Neutrophil (primary cell): ENCODE data around the gene TDRD7.

Experiments used
- H3K27ac ChIP-seq: fragments of 200-600 bp; sonication (generic); 2 replicates; pipeline ENCODE4 v1.5.1; 2016; ENCODE audit warnings: mild to moderate bottlenecking, moderate library complexity
- H3K27me3 ChIP-seq: fragments of 200-600 bp; sonication (generic); 2 replicates; pipeline ENCODE4 v1.6.0; 2016; ENCODE audit warnings: mild to moderate bottlenecking
- H3K36me3 ChIP-seq: fragments of 200-600 bp; sonication (generic); 2 replicates; pipeline ENCODE4 v1.5.1; 2017
- H3K4me1 ChIP-seq, 2 experiments: fragments of 200-600 bp in 1 of 2; sonication (generic) in 1 of 2; 1 replicate in 1 of 2; 2 replicates in 1 of 2; pipeline versions ENCODE4 v1.5.1 to v1.6.1; 2013 to 2016; ENCODE audit warnings: low read depth in 1 of 2, low read length in 1 of 2, mild to moderate bottlenecking in 1 of 2, moderate library complexity in 1 of 2; ENCODE audit not compliant: control insufficient read depth in 1 of 2, insufficient read depth in 1 of 2
- H3K4me3 ChIP-seq, 2 experiments: fragments of 200-600 bp in 1 of 2; sonication (generic) in 1 of 2; 1 replicate in 1 of 2; 2 replicates in 1 of 2; pipeline ENCODE4 v1.5.1; 2013 to 2016; ENCODE audit warnings: low read depth in 1 of 2, low read length in 1 of 2, mild to moderate bottlenecking in 1 of 2, moderate library complexity in 1 of 2
- H3K9me3 ChIP-seq: fragments of 200-600 bp; sonication (generic); 2 replicates; pipeline ENCODE4 v1.5.1; 2016
- TF ChIP-seq, protein P1 (sequence below): fragments of 200-600 bp; sonication (generic); IDR thresholded peaks from 2 replicates; pipeline ENCODE4 v1.5.1; 2016; ENCODE audit warnings: antibody characterized with exemption

The TDRD7 gene

DNA sequence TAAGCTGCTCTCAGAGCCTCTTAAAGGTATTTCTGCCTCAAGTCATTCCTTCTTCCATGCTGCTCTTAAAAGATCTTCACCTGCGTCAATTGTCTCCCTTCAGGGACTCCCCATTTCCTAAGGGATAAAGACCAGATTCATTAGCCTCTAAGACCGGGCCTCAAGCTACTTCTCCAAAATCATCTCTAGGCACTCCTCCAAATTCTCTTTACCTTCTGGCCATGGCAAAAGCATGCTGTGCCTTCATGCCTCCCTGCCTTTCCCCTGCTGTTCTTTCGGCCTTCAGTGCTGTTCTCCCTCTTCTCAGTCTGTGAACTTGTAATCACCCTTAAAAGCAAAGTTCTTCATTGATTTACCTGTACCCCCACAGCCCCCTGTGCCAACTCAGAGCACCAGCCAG, 93.9 kb downstream of the TDRD7 start:
- TF ChIP-seq, protein P1, sequence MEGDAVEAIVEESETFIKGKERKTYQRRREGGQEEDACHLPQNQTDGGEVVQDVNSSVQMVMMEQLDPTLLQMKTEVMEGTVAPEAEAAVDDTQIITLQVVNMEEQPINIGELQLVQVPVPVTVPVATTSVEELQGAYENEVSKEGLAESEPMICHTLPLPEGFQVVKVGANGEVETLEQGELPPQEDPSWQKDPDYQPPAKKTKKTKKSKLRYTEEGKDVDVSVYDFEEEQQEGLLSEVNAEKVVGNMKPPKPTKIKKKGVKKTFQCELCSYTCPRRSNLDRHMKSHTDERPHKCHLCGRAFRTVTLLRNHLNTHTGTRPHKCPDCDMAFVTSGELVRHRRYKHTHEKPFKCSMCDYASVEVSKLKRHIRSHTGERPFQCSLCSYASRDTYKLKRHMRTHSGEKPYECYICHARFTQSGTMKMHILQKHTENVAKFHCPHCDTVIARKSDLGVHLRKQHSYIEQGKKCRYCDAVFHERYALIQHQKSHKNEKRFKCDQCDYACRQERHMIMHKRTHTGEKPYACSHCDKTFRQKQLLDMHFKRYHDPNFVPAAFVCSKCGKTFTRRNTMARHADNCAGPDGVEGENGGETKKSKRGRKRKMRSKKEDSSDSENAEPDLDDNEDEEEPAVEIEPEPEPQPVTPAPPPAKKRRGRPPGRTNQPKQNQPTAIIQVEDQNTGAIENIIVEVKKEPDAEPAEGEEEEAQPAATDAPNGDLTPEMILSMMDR = no peak
- Histone ChIP-seq H3K4me1 (peaks cover 11 to 17% of the 10 kb centered on the region in 2 experiments), H3K4me3 (no peak overlapping the region), H3K27ac (no peak overlapping the region), H3K9me3 (no peaks in the 10 kb centered on the region), H3K27me3 (peaks cover 82% of the 10 kb centered on the region), H3K36me3 (no peaks in the 10 kb centered on the region)

DNA sequence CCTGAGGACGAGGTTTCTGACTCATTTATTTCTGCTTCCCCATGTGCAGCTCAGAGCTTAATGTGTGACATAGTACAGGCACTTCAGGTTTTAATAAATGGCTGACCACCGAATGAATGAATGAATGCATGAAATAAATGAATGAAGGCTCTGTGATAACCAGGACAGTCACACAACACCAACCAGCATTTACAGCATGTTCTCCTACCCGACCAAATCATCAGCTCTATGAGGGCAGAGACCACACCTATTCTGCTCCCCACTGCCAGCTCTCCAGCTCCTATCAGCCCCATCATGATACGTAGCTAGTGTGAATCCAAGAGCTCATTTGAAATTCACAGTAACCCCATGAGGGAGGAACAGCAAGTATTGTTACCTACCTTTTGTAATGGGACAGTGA, 94.4 kb downstream of the TDRD7 start:
- TF ChIP-seq, protein P1 = no peak
- Histone ChIP-seq H3K27me3 (peaks cover 77% of the 10 kb centered on the region), H3K4me1 (peaks cover 11 to 14% of the 10 kb centered on the region in 2 experiments), H3K27ac (no peak overlapping the region), H3K9me3 (no peaks in the 10 kb centered on the region), H3K4me3 (no peak overlapping the region), H3K36me3 (no peaks in the 10 kb centered on the region)

DNA sequence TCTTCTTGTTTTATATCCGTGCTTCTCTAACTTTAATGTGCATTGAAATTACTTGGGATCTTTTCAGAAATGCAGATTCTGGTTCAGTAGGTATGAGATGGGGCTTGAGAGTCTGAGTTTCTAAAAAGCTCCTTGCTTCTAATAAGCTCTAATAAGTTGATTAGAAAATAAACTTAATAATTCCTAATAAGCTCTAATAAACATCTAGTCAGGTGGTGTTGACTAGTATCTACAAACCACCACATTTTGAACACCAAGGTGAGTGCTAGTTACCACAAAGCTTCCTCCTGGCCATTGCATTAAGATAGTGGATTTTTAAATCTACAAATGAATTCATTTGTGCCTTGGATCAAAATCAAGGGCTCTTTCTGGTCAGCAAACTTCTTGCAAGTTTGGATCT, 94.9 kb downstream of the TDRD7 start:
- TF ChIP-seq, protein P1 = no peak
- no peaks in the 10 kb centered on the region for H3K9me3 ChIP-seq
- H3K4me3 ChIP-seq = no peak overlapping the region
- peaks cover 72% of the 10 kb centered on the region for H3K27me3 ChIP-seq
- peaks cover 11 to 12% of the 10 kb centered on the region in 2 experiments for H3K4me1 ChIP-seq
- no peaks in the 10 kb centered on the region for H3K36me3 ChIP-seq
- no peak overlapping the region for H3K27ac ChIP-seq

DNA sequence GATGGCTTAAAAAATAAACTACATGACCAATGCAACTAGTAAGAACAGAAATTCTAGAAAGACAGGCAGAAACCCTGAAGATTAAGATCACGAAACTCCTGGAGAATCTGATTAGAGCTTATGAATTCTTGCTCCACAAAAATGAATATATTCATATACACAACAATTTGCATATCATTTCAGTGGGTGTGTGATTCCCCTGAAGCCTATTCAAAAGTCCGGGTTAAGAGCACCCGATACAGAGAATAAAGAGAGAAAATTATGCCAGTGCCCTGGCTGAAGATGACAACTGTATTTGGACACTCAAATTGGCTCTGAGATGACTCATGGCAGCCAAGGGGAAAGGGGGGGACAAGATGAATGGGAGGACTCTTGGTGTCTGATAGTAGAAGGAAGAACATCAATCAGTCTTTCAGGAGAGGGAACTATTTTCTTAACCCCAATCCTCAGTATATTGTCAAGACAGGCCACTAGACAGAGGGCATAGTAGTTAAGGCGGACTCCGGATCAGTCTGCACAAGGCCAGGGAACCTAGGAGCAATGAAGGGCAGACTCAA, 95.6 kb downstream of the TDRD7 start:
- H3K36me3 ChIP-seq = no peaks in the 10 kb centered on the region
- peaks cover 4 to 5% of the 10 kb centered on the region in 2 experiments for H3K4me1 ChIP-seq
- H3K27me3 ChIP-seq = peaks cover 65% of the 10 kb centered on the region
- H3K4me3 ChIP-seq = no peak overlapping the region
- H3K9me3 ChIP-seq = no peaks in the 10 kb centered on the region
- H3K27ac ChIP-seq = no peak overlapping the region
- TF ChIP-seq, protein P1 = no peak

DNA sequence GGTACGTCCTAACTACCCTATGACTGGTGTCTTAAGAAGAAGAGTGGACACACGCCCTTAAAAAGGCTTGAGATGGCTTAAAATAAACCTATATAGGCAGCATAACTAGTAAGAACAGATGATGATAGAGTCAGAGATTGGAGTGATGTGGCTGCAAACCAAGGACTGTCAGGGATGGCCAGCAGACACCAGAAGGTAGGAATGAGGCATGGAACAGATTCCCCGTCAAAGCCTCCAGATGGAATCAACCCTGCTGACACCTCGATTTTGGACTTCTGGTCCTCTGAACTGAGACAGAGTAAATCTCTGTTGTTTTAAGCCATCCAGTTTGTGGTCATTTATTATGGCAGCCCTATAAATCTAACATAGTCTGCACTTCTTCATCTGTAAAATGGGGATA, 97.0 kb downstream of the TDRD7 start:
- TF ChIP-seq, protein P1 = no peak
- H3K27ac ChIP-seq = no peak overlapping the region
- no peak overlapping the region for H3K4me3 ChIP-seq
- H3K9me3 ChIP-seq = no peaks in the 10 kb centered on the region
- no peaks in the 10 kb centered on the region for H3K4me1 ChIP-seq
- no peaks in the 10 kb centered on the region for H3K36me3 ChIP-seq
- H3K27me3 ChIP-seq = peaks cover 52% of the 10 kb centered on the region
